Upper lobe of left lung (tissue), 6 donors: Measurements from ENCODE around the gene TNFRSF14. TPM values are rescaled to one million over a fixed set of nuclear protein-coding genes. Genes with fewer than 3 reads are reported as not detected.
A peak's percentile ranks its signal among the peaks of the same experiment; 100 is the strongest.

Experiments used
- ATAC-seq, 2 donors: fragments of 200-7000 bp; cut with Tn5 transposase; one replicate each; pipeline ENCODE4 v1.9.1; 2022; ENCODE audit warnings: mild to moderate bottlenecking in 2 of 2, moderate library complexity in 2 of 2; ENCODE audit not compliant: low FRiP score in 2 of 2
- DNase-seq, 2 donors: peaks; one replicate each; pipeline ENCODE4 v3.0.0-alpha.2; 2019 to 2020
- H3K27ac ChIP-seq, 4 donors: fragments of 200-600 bp; sonication (generic); one replicate each; pipeline ENCODE4 v1.5.1; 2016 to 2019
- H3K27me3 ChIP-seq, 4 donors: fragments of 200-600 bp; sonication (generic); one replicate each; pipeline ENCODE4 v1.5.1; 2017 to 2019
- H3K36me3 ChIP-seq, 4 donors: fragments of 200-600 bp; sonication (generic); one replicate each; pipeline ENCODE4 v1.5.1; 2016 to 2019
- H3K4me1 ChIP-seq, 4 donors: fragments of 200-600 bp; sonication (generic); one replicate each; pipeline ENCODE4 v1.5.1; 2018 to 2019
- H3K4me3 ChIP-seq, 4 donors: fragments of 200-600 bp; sonication (generic); one replicate each; pipeline ENCODE4 v1.5.1; 2017 to 2019; ENCODE audit warnings: mild to moderate bottlenecking in 2 of 4, moderate library complexity in 1 of 4
- H3K9me3 ChIP-seq, 4 donors: fragments of 200-600 bp; sonication (generic); one replicate each; pipeline ENCODE4 v1.5.1; 2018 to 2019
- CTCF ChIP-seq, 6 experiments: fragments of 450-650 bp in 4 of 6; fragments of 200-600 bp in 2 of 6; sonication (generic) in 2 of 6; IDR thresholded peaks; one replicate each; pipeline ENCODE4 v1.5.1; 2016 to 2019; ENCODE audit warnings: antibody characterized with exemption in 6 of 6
- EP300 ChIP-seq, 4 donors: sonication (generic); formaldehyde crosslinking; IDR thresholded peaks; one replicate each; pipeline ENCODE4 v1.5.1; 2017; ENCODE audit warnings: antibody characterized with exemption in 4 of 4, control low read depth in 2 of 4
- POLR2A ChIP-seq, 4 donors: fragments of 450-650 bp; IDR thresholded peaks; one replicate each; pipeline ENCODE4 v1.5.1; 2016 to 2017; ENCODE audit warnings: antibody characterized with exemption in 4 of 4, mild to moderate bottlenecking in 2 of 4
- POLR2AphosphoS5 ChIP-seq, 2 donors: sonication (generic); formaldehyde crosslinking; IDR thresholded peaks; one replicate each; pipeline ENCODE4 v1.5.1; 2017; ENCODE audit warnings: antibody characterized with exemption in 2 of 2
- WGBS, 2 donors: methylation state at CpG; one replicate each; pipeline ENCODE4 v1.1.5; 2017 to 2018; 5-methylcytosine and 5-hydroxymethylcytosine counted together
- total RNA-seq, 6 donors: library from RNA; depleted of rRNA in 4 of 6; stranded (reverse); fragments of >200 nt in 4 of 6; gene quantifications; one replicate each; pipeline versions ENCODE4 v1.1.0 to v1.2.1, GENCODE V29; 2016 to 2021
- donor health status: DM: no; HTN: no; CAD: no; lungs with moderate emphysema.
- donor health status: DM: no; HTN: yes; CAD: no; lungs with severe emphysema.

Gene TNFRSF14
- total RNA-seq, 6 donors from 2014 or later = 61.1 to 641 (median 147) TPM

- TF ChIP-seq EP300 (IDR thresholded peaks at IDR 0.05) = no peak
- Histone ChIP-seq H3K4me3 (peak overlapping the region in 3 of 4 donors; percentile 74 to 91 (median 90)), H3K36me3 (peaks cover 0 to 13% (median 9%) of the 10 kb centered on the region in 4 donors), H3K27me3 (no peaks in the 10 kb centered on the region), H3K9me3 (no peaks in the 10 kb centered on the region), H3K27ac (peak overlapping the region; percentile 96 to 99 (median 98)), H3K4me1 (peaks cover 37 to 54% (median 40%) of the 10 kb centered on the region in 4 donors)
- no peak for ATAC-seq
- no peak for DNase-seq
- 19 to 40% methylated on average over 9 to 12 of the region's 12 CpGs for WGBS, 2 donors
Measured at GRCh38 chr1:2584686-2585317, 28.6 kb downstream of the TNFRSF14 start.

- ATAC-seq (peak; percentile 49 to 75), DNase-seq (peak; percentile 88 to 91)
- WGBS, 2 donors = 0 to 1% methylated on average over 19 to 26 of the region's 28 CpGs
- Histone ChIP-seq H3K36me3 (peaks cover 0 to 18% (median 11%) of the 10 kb centered on the region in 4 donors), H3K27me3 (no peaks in the 10 kb centered on the region), H3K27ac (peak overlapping the region; percentile 96 to 99 (median 98)), H3K4me3 (peak overlapping the region; percentile 74 to 91 (median 84)), H3K9me3 (no peaks in the 10 kb centered on the region), H3K4me1 (peaks cover 37 to 54% (median 40%) of the 10 kb centered on the region in 4 donors)
- TF ChIP-seq CTCF (IDR thresholded peaks at IDR 0.05) (no peak), EP300 (IDR thresholded peaks at IDR 0.05) (peak in 1 of 4 donors; percentile 35), POLR2A (IDR thresholded peaks at IDR 0.05) (peak; percentile 63 to 88 (median 66)), POLR2AphosphoS5 (IDR thresholded peaks at IDR 0.05) (peak; percentile 76 to 89)
Measured at GRCh38 chr1:2585318-2586092, 29.3 kb downstream of the TNFRSF14 start.

- H3K36me3 ChIP-seq = peaks cover 0 to 18% (median 11%) of the 10 kb centered on the region in 4 donors
- 0 to 1% methylated on average over 24 to 34 of the region's 107 CpGs for WGBS, 2 donors
Measured at GRCh38 chr1:2586154-2587070, 30.2 kb downstream of the TNFRSF14 start, which contains the start of gene PRXL2B. Gene PRXL2B (plus strand): TSS chr1:2586777. CDS start chr1:2586886, 109 bp downstream.

GRCh38 chr1:2587071-2587859, 31.1 kb downstream of the TNFRSF14 start:
- TF ChIP-seq EP300 (IDR thresholded peaks at IDR 0.05) (no peak), POLR2AphosphoS5 (IDR thresholded peaks at IDR 0.05) (no peak), CTCF (IDR thresholded peaks at IDR 0.05) (no peak), POLR2A (IDR thresholded peaks at IDR 0.05) (no peak)
- H3K36me3 ChIP-seq = peaks cover 0 to 18% (median 11%) of the 10 kb centered on the region in 4 donors
- H3K9me3 ChIP-seq = no peaks in the 10 kb centered on the region
- ATAC-seq (peak in 1 of 2 donors; percentile 30), DNase-seq (no peak)
- 0 to 15% methylated on average over 6 to 29 of the region's 52 CpGs for WGBS, 2 donors
- peaks cover 31 to 54% (median 35%) of the 10 kb centered on the region in 4 donors for H3K4me1 ChIP-seq
- H3K27ac ChIP-seq = peak overlapping the region; percentile 96 to 99 (median 98)
- H3K4me3 ChIP-seq = peak overlapping the region; percentile 60 to 91 (median 82)
- no peaks in the 10 kb centered on the region for H3K27me3 ChIP-seq

More at GRCh38 chr1:2586154-2587070, 30.2 kb downstream of the TNFRSF14 start, which contains the start of gene PRXL2B:
- no peaks in the 10 kb centered on the region for H3K27me3 ChIP-seq
- peak within 1 kb of the TSS; percentile 74 to 91 (median 84) for H3K4me3 ChIP-seq
- no peaks in the 10 kb centered on the region for H3K9me3 ChIP-seq
- TF ChIP-seq CTCF (IDR thresholded peaks at IDR 0.05) (peak in 3 of 6 experiments; percentile 11 to 45 (median 25)), EP300 (IDR thresholded peaks at IDR 0.05) (no peak), POLR2AphosphoS5 (IDR thresholded peaks at IDR 0.05) (peak; percentile 84 to 95), POLR2A (IDR thresholded peaks at IDR 0.05) (peak in 3 of 4 donors; percentile 78 to 98 (median 85))
- ATAC-seq (peak; percentile 96), DNase-seq (peak; percentile 100)
- peaks cover 37 to 54% (median 40%) of the 10 kb centered on the region in 4 donors for H3K4me1 ChIP-seq
- peak within 1 kb of the TSS; percentile 96 to 99 (median 98) for H3K27ac ChIP-seq
